ENCODE results near the gene NAGPA. TPM values are rescaled to one million over a fixed set of nuclear protein-coding genes. Genes with fewer than 3 reads are reported as not detected.
A peak's percentile ranks its signal among the peaks of the same experiment; 100 is the strongest.

The NAGPA gene
- total RNA-seq, 1 experiment from 2014 or later: 11.7 TPM

- Histone ChIP-seq H3K36me3 (ENCODE audit: insufficient read depth, low read length, poor library complexity, severe bottlenecking) (no peaks in the 10 kb centered on the region), H3K4me3 (ENCODE audit: low read depth, low read length, poor library complexity, severe bottlenecking) (peak overlapping the region; percentile 77), H3K27ac (ENCODE audit: low read depth, low read length, poor library complexity, severe bottlenecking) (no peak overlapping the region), H3K4me1 (ENCODE audit: insufficient read depth, low read length, poor library complexity, severe bottlenecking) (peaks cover 12% of the 10 kb centered on the region), H3K27me3 (replicated peaks; ENCODE audit: insufficient read depth, low read depth, low read length, poor library complexity) (no peaks in the 10 kb centered on the region), H3K9me3 (ENCODE audit: low read depth, low read length, poor library complexity, severe bottlenecking) (no peaks in the 10 kb centered on the region)
- POLR2A ChIA-PET (ENCODE audit: low non-redundant PET): no interaction called here
- BruUV-seq (replicated peaks): TSS peak; percentile 67
- no peak for DNase-seq (ENCODE audit: low spot score)
- TF ChIP-seq EZH2 (IDR thresholded peaks at IDR 0.05; ENCODE audit: borderline replicate concordance, low read depth, low read length, poor library complexity, severe bottlenecking): no peak
- TF ChIP-seq, protein P1, sequence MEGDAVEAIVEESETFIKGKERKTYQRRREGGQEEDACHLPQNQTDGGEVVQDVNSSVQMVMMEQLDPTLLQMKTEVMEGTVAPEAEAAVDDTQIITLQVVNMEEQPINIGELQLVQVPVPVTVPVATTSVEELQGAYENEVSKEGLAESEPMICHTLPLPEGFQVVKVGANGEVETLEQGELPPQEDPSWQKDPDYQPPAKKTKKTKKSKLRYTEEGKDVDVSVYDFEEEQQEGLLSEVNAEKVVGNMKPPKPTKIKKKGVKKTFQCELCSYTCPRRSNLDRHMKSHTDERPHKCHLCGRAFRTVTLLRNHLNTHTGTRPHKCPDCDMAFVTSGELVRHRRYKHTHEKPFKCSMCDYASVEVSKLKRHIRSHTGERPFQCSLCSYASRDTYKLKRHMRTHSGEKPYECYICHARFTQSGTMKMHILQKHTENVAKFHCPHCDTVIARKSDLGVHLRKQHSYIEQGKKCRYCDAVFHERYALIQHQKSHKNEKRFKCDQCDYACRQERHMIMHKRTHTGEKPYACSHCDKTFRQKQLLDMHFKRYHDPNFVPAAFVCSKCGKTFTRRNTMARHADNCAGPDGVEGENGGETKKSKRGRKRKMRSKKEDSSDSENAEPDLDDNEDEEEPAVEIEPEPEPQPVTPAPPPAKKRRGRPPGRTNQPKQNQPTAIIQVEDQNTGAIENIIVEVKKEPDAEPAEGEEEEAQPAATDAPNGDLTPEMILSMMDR (conservative IDR thresholded peaks at IDR 0.05; ENCODE audit: low read depth, low read length): no peak
- intact Hi-C loops (cut with micrococcal nuclease; ENCODE audit: unreplicated experiment): no loop called here
- CTCF ChIA-PET: no interaction called here
Measured at GRCh38 chr16:5032748-5033167, 977 bp downstream of the NAGPA start.

DNA sequence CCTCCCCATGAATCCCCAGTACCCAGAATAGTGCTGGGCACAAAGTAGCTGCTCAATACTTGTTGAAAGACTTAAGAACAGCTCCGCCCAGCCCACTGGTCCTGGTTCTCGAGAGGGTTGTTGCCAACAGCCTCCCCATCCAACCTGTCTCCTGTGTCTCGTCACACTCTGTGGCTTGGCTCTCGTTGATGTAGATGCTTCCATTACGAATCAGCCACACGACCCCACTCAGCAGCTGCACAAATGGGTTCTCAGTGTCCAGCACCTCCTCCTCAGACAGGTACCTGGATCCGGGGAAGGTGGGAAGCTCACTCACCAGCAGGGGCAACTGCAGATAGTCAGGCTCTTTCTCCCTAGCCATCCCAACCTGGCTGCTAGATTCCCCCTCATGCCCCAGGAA lies 2.1 kb downstream of the NAGPA start:
- Histone ChIP-seq H3K4me1 (ENCODE audit: insufficient read depth, low read length, poor library complexity, severe bottlenecking) (peaks cover 12% of the 10 kb centered on the region), H3K27ac (ENCODE audit: low read depth, low read length, poor library complexity, severe bottlenecking) (no peak overlapping the region), H3K9me3 (ENCODE audit: low read depth, low read length, poor library complexity, severe bottlenecking) (no peaks in the 10 kb centered on the region), H3K36me3 (ENCODE audit: insufficient read depth, low read length, poor library complexity, severe bottlenecking) (no peaks in the 10 kb centered on the region), H3K4me3 (ENCODE audit: low read depth, low read length, poor library complexity, severe bottlenecking) (no peak overlapping the region), H3K27me3 (replicated peaks; ENCODE audit: insufficient read depth, low read depth, low read length, poor library complexity) (no peaks in the 10 kb centered on the region)
- ChIA-PET CTCF (no interaction called here), POLR2A (ENCODE audit: low non-redundant PET) (no interaction called here)
- intact Hi-C loops (cut with micrococcal nuclease; ENCODE audit: unreplicated experiment): no loop called here
- BruUV-seq (replicated peaks): no TSS peak
- TF ChIP-seq EZH2 (IDR thresholded peaks at IDR 0.05; ENCODE audit: borderline replicate concordance, low read depth, low read length, poor library complexity, severe bottlenecking): no peak
- TF ChIP-seq, protein P1 (conservative IDR thresholded peaks at IDR 0.05; ENCODE audit: low read depth, low read length): no peak
- DNase-seq (ENCODE audit: low spot score): no peak

GRCh38 chr16:5030251-5030870 lies 3.4 kb downstream of the NAGPA start:
- no peaks in the 10 kb centered on the region for H3K36me3 ChIP-seq (ENCODE audit: insufficient read depth, low read length, poor library complexity, severe bottlenecking)
- ChIA-PET POLR2A (ENCODE audit: low non-redundant PET) (interaction anchor here (0.6 kb wide), 1 partner anchor 41 kb away, joined by 3 read pairs; the partner anchor contains the start of gene ALG1), CTCF (interaction anchor here (0.7 kb wide), 1 partner anchor 72 kb away, joined by 3 read pairs; the partner anchor contains the start of gene SEC14L5)
- H3K4me3 ChIP-seq (ENCODE audit: low read depth, low read length, poor library complexity, severe bottlenecking): no peak overlapping the region
- no peak overlapping the region for H3K27ac ChIP-seq (ENCODE audit: low read depth, low read length, poor library complexity, severe bottlenecking)
- BruUV-seq (replicated peaks): no TSS peak
- H3K4me1 ChIP-seq (ENCODE audit: insufficient read depth, low read length, poor library complexity, severe bottlenecking): peaks cover 12% of the 10 kb centered on the region
- H3K9me3 ChIP-seq (ENCODE audit: low read depth, low read length, poor library complexity, severe bottlenecking): no peaks in the 10 kb centered on the region
- H3K27me3 ChIP-seq (replicated peaks; ENCODE audit: insufficient read depth, low read depth, low read length, poor library complexity): no peaks in the 10 kb centered on the region
- no peak for DNase-seq (ENCODE audit: low spot score)
- TF ChIP-seq, protein P1 (conservative IDR thresholded peaks at IDR 0.05; ENCODE audit: low read depth, low read length): no peak
- TF ChIP-seq EZH2 (IDR thresholded peaks at IDR 0.05; ENCODE audit: borderline replicate concordance, low read depth, low read length, poor library complexity, severe bottlenecking): no peak
- intact Hi-C loops (cut with micrococcal nuclease; ENCODE audit: unreplicated experiment): no loop called here
